Duodenal mucosa (tissue), 2 donors: ENCODE measurements around the gene SHBG.

Experiments used
- H3K27ac ChIP-seq: one replicate; pipeline ENCODE4 v1.7.0; 2013; ENCODE audit warnings: low read depth, low read length
- H3K27me3 ChIP-seq, 2 donors: one replicate each; pipeline ENCODE4 v1.7.0; 2013; ENCODE audit warnings: low read length in 2 of 2, control low read depth in 1 of 2; ENCODE audit not compliant: insufficient read depth in 2 of 2, control insufficient read depth in 1 of 2
- H3K36me3 ChIP-seq, 2 donors: one replicate each; pipeline ENCODE4 v1.7.0; 2013; ENCODE audit warnings: low read length in 2 of 2, control low read depth in 1 of 2; ENCODE audit not compliant: insufficient read depth in 2 of 2, control insufficient read depth in 1 of 2
- H3K4me1 ChIP-seq, 2 donors: one replicate each; pipeline ENCODE4 v1.7.0; 2013; ENCODE audit warnings: low read length in 2 of 2, control low read depth in 1 of 2; ENCODE audit not compliant: insufficient read depth in 2 of 2, control insufficient read depth in 1 of 2
- H3K4me3 ChIP-seq, 2 donors: one replicate each; pipeline ENCODE4 v1.7.0; 2013; ENCODE audit warnings: low read length in 2 of 2, low read depth in 1 of 2
- H3K9ac ChIP-seq, 2 donors: one replicate each; pipeline ENCODE4 v1.7.0; 2013; ENCODE audit warnings: low read length in 2 of 2, low read depth in 1 of 2
- H3K9me3 ChIP-seq, 2 donors: one replicate each; pipeline ENCODE4 v1.7.0; 2013; ENCODE audit warnings: low read length in 2 of 2, control low read depth in 1 of 2; ENCODE audit not compliant: control insufficient read depth in 1 of 2

Gene SHBG

GRCh38 chr17:7644775-7645174 is 14.8 kb downstream of the SHBG start:
- no peaks in the 10 kb centered on the region for H3K36me3 ChIP-seq

GRCh38 chr17:7646457-7646856 is 16.5 kb downstream of the SHBG start:
- H3K4me3 ChIP-seq: no peak overlapping the region
- no peak overlapping the region for H3K9ac ChIP-seq
- peaks cover 12 to 13% of the 10 kb centered on the region in 2 donors for H3K27me3 ChIP-seq
- H3K27ac ChIP-seq: no peak overlapping the region
- no peaks in the 10 kb centered on the region for H3K36me3 ChIP-seq
- H3K9me3 ChIP-seq: no peaks in the 10 kb centered on the region
- peaks cover 9% of the 10 kb centered on the region in 2 donors for H3K4me1 ChIP-seq

More at GRCh38 chr17:7644775-7645174, 14.8 kb downstream of the SHBG start:
- no peak overlapping the region for H3K9ac ChIP-seq
- no peaks in the 10 kb centered on the region for H3K4me1 ChIP-seq
- H3K4me3 ChIP-seq: no peak overlapping the region
- no peaks in the 10 kb centered on the region for H3K9me3 ChIP-seq
- H3K27ac ChIP-seq: no peak overlapping the region
- H3K27me3 ChIP-seq: peaks cover under 1 to 1% of the 10 kb centered on the region in 2 donors

GRCh38 chr17:7647018-7647417 is 17.1 kb downstream of the SHBG start:
- H3K4me1 ChIP-seq: peaks cover 9% of the 10 kb centered on the region in 2 donors
- no peaks in the 10 kb centered on the region for H3K36me3 ChIP-seq
- H3K27me3 ChIP-seq: peaks cover 17 to 19% of the 10 kb centered on the region in 2 donors
- no peaks in the 10 kb centered on the region for H3K9me3 ChIP-seq
- no peak overlapping the region for H3K9ac ChIP-seq
- no peak overlapping the region for H3K4me3 ChIP-seq
- no peak overlapping the region for H3K27ac ChIP-seq

- no peaks in the 10 kb centered on the region for H3K9me3 ChIP-seq
- no peaks in the 10 kb centered on the region for H3K36me3 ChIP-seq
- no peak within 1 kb of the TSS for H3K27ac ChIP-seq
- no peak within 1 kb of the TSS for H3K9ac ChIP-seq
- peak within 1 kb of the TSS; percentile 60 for H3K4me3 ChIP-seq
- peaks cover 35 to 41% of the 10 kb centered on the region in 2 donors for H3K27me3 ChIP-seq
- H3K4me1 ChIP-seq: peaks cover 9% of the 10 kb centered on the region in 2 donors
Observed at GRCh38 chr17:7650509-7651096, 20.7 kb downstream of the SHBG start, which contains the start of gene ATP1B2. Gene ATP1B2, plus strand, starts transcription at chr17:7650926. Its CDS starts 593 bp downstream, at chr17:7651519.

- H3K4me3 ChIP-seq: peak overlapping the region; percentile 60
- H3K4me1 ChIP-seq: peaks cover 9% of the 10 kb centered on the region in 2 donors
- no peak overlapping the region for H3K27ac ChIP-seq
- no peaks in the 10 kb centered on the region for H3K9me3 ChIP-seq
- H3K9ac ChIP-seq: no peak overlapping the region
- no peaks in the 10 kb centered on the region for H3K36me3 ChIP-seq
- H3K27me3 ChIP-seq: peaks cover 35 to 41% of the 10 kb centered on the region in 2 donors
Observed at GRCh38 chr17:7651097-7651664, 21.2 kb downstream of the SHBG start.

- peaks cover 35 to 41% of the 10 kb centered on the region in 2 donors for H3K27me3 ChIP-seq
- peak overlapping the region in 1 of 2 donors; percentile 60 for H3K4me3 ChIP-seq
- H3K4me1 ChIP-seq: peaks cover 9% of the 10 kb centered on the region in 2 donors
- H3K9ac ChIP-seq: no peak overlapping the region
- H3K36me3 ChIP-seq: no peaks in the 10 kb centered on the region
- no peaks in the 10 kb centered on the region for H3K9me3 ChIP-seq
- no peak overlapping the region for H3K27ac ChIP-seq
Observed at GRCh38 chr17:7651665-7652387, 21.9 kb downstream of the SHBG start.

- H3K36me3 ChIP-seq: no peaks in the 10 kb centered on the region
- H3K9ac ChIP-seq: no peak overlapping the region
- peaks cover 9% of the 10 kb centered on the region in 2 donors for H3K4me1 ChIP-seq
- H3K27ac ChIP-seq: no peak overlapping the region
- H3K4me3 ChIP-seq: no peak overlapping the region
- no peaks in the 10 kb centered on the region for H3K9me3 ChIP-seq
- H3K27me3 ChIP-seq: peaks cover 35 to 41% of the 10 kb centered on the region in 2 donors
Observed at GRCh38 chr17:7652388-7653356, 22.7 kb downstream of the SHBG start.

- Histone ChIP-seq H3K36me3 (no peaks in the 10 kb centered on the region), H3K4me1 (peaks cover 9% of the 10 kb centered on the region in 2 donors), H3K27ac (no peak overlapping the region), H3K9ac (no peak overlapping the region), H3K9me3 (no peaks in the 10 kb centered on the region), H3K4me3 (no peak overlapping the region), H3K27me3 (peaks cover 32 to 37% of the 10 kb centered on the region in 2 donors)
Observed at GRCh38 chr17:7654832-7655540, 25.1 kb downstream of the SHBG start.

- Histone ChIP-seq H3K27me3 (peaks cover 29 to 34% of the 10 kb centered on the region in 2 donors), H3K27ac (no peak overlapping the region), H3K4me1 (peaks cover 5 to 6% of the 10 kb centered on the region in 2 donors), H3K36me3 (no peaks in the 10 kb centered on the region), H3K9me3 (no peaks in the 10 kb centered on the region), H3K4me3 (no peak overlapping the region), H3K9ac (no peak overlapping the region)
Observed at GRCh38 chr17:7655541-7655840, 25.6 kb downstream of the SHBG start.
